GM23338 (cell line): Measurements from ENCODE around the gene SEMA4D. TPM values are rescaled to one million over a fixed set of nuclear protein-coding genes. Genes with fewer than 3 reads are reported as not detected.

ENCODE experiments used
- ATAC-seq: fragments of 200-7000 bp; cut with Tn5 transposase; 3 replicates; pipeline ENCODE4 v1.9.1; 2020
- DNase-seq: peaks from one replicate; pipeline ENCODE4 v3.0.0-alpha.2; 2015; ENCODE audit warnings: low spot score
- H2AFZ ChIP-seq: fragments of 200-600 bp; sonication (generic); 2 replicates; pipeline ENCODE4 v1.8.0; 2016; ENCODE audit warnings: antibody characterized with exemption, mild to moderate bottlenecking, moderate library complexity
- H3F3A ChIP-seq: fragments of 200-600 bp; sonication (generic); replicated peaks from 2 replicates; pipeline ENCODE4 v1.8.0; 2017; ENCODE audit warnings: antibody characterized with exemption, mixed run types, low read depth
- H3K27ac ChIP-seq: fragments of 200-600 bp; sonication (generic); 2 replicates; pipeline ENCODE4 v1.6.1; 2016; ENCODE audit warnings: low read depth
- H3K27me3 ChIP-seq: fragments of 200-600 bp; sonication (generic); 2 replicates; pipeline ENCODE4 v1.8.0; 2016; ENCODE audit warnings: mild to moderate bottlenecking, mixed run types, moderate library complexity; ENCODE audit not compliant: insufficient read depth
- H3K36me3 ChIP-seq: fragments of 200-600 bp; sonication (generic); 2 replicates; pipeline ENCODE4 v1.8.0; 2016; ENCODE audit warnings: mild to moderate bottlenecking; ENCODE audit not compliant: insufficient read depth
- H3K4me1 ChIP-seq: fragments of 200-600 bp; sonication (generic); 2 replicates; pipeline ENCODE4 v1.8.0; 2016; ENCODE audit warnings: mild to moderate bottlenecking, moderate library complexity; ENCODE audit not compliant: insufficient read depth
- H3K4me2 ChIP-seq: fragments of 200-600 bp; sonication (generic); 2 replicates; pipeline ENCODE4 v1.7.1; 2017; ENCODE audit warnings: mixed run types
- H3K4me3 ChIP-seq: fragments of 200-600 bp; sonication (generic); 2 replicates; pipeline ENCODE4 v1.6.1; 2016; ENCODE audit warnings: mixed run types
- H3K79me2 ChIP-seq: fragments of 200-600 bp; sonication (generic); replicated peaks from 2 replicates; pipeline ENCODE4 v1.8.0; 2017; ENCODE audit warnings: mild to moderate bottlenecking; ENCODE audit not compliant: insufficient read depth
- H3K9me2 ChIP-seq: fragments of 200-600 bp; sonication (generic); 2 replicates; pipeline ENCODE4 v1.8.0; 2017; ENCODE audit not compliant: insufficient read depth
- H4K20me1 ChIP-seq: fragments of 200-600 bp; sonication (generic); replicated peaks from 2 replicates; pipeline ENCODE4 v1.8.0; 2017; ENCODE audit warnings: mild to moderate bottlenecking; ENCODE audit not compliant: insufficient read depth
- H3K27ac Mint-ChIP-seq: 2 replicates; pipeline ENCODE4 v1.8.0; 2020; ENCODE audit warnings: inconsistent platforms, mild to moderate bottlenecking, moderate library complexity, mixed read lengths
- H3K27me3 Mint-ChIP-seq: 3 replicates; pipeline ENCODE4 v1.8.0; 2022; ENCODE audit warnings: low read depth, mild to moderate bottlenecking, moderate library complexity, mixed read lengths, inconsistent platforms; ENCODE audit not compliant: insufficient read depth, poor library complexity
- H3K36me3 Mint-ChIP-seq: 3 replicates; pipeline ENCODE4 v1.8.0; 2021; ENCODE audit warnings: low read depth, mild to moderate bottlenecking, inconsistent platforms, moderate library complexity, mixed read lengths
- H3K4me1 Mint-ChIP-seq: 3 replicates; pipeline ENCODE4 v1.8.0; 2020; ENCODE audit warnings: mild to moderate bottlenecking, inconsistent platforms, mixed read lengths
- H3K4me3 Mint-ChIP-seq: 3 replicates; pipeline ENCODE4 v1.8.0; 2021; ENCODE audit warnings: moderate library complexity, mild to moderate bottlenecking, inconsistent platforms, mixed read lengths
- H3K9me3 Mint-ChIP-seq: 3 replicates; pipeline ENCODE4 v1.8.0; 2020; ENCODE audit warnings: moderate library complexity, mild to moderate bottlenecking, inconsistent platforms, mixed read lengths
- NANOG ChIP-seq: IDR thresholded peaks from 2 replicates; pipeline ENCODE4 v1.6.1; 2016; ENCODE audit warnings: antibody characterized with exemption, borderline replicate concordance
- POLR2AphosphoS5 ChIP-seq: IDR thresholded peaks from 2 replicates; pipeline ENCODE4 v1.6.1; 2016; ENCODE audit warnings: antibody characterized with exemption, low read depth
- STAT1 ChIP-seq: IDR thresholded peaks from one replicate; pipeline ENCODE4 v1.6.1; 2016; ENCODE audit warnings: antibody characterized with exemption; ENCODE audit not compliant: unreplicated experiment
- ZNF114 ChIP-seq: fragments of 250-450 bp; sonication (Bioruptor Pico); IDR thresholded peaks from 2 replicates; pipeline ENCODE4 v1.5.0; 2020; ENCODE audit warnings: mild to moderate bottlenecking, moderate library complexity
- polyA plus RNA-seq: library from polyadenylated mRNA; unstranded; fragments of >200 nt; fragmentation: Nextera tagmentation; extraction: Ambion mirVana; gene quantifications from 2 replicates; pipeline ENCODE4 v1.2.1, GENCODE V29; 2016
- total RNA-seq: library from RNA; depleted of rRNA; stranded (reverse); fragments of >200 nt; shearing (Covaris generic); gene quantifications from 2 replicates; pipeline ENCODE4 v1.2.3, GENCODE V29; 2014
- TF ChIP-seq, protein P1 (sequence below): fragments of 250-450 bp; sonication (Bioruptor Pico); IDR thresholded peaks from 2 replicates; pipeline ENCODE4 v1.5.0; 2020; ENCODE audit warnings: mild to moderate bottlenecking, moderate library complexity
- TF ChIP-seq, protein P2 (sequence below), 2 experiments: fragments of 200-600 bp in 1 of 2; sonication (generic) in 1 of 2; conservative IDR thresholded peaks; 2 replicates each; pipeline versions ENCODE4 v1.5.1 to v1.6.1; 2016 to 2017; ENCODE audit warnings: antibody characterized with exemption in 2 of 2, low read depth in 2 of 2, mild to moderate bottlenecking in 2 of 2, moderate library complexity in 1 of 2

SEMA4D gene
- total and polyA plus RNA-seq, 2 experiments from 2014 or later: 19.3 to 63.0 TPM

GRCh38 chr9:89462817-89463683 lies 34.9 kb downstream of the SEMA4D start (continued):
- TF ChIP-seq, protein P1, sequence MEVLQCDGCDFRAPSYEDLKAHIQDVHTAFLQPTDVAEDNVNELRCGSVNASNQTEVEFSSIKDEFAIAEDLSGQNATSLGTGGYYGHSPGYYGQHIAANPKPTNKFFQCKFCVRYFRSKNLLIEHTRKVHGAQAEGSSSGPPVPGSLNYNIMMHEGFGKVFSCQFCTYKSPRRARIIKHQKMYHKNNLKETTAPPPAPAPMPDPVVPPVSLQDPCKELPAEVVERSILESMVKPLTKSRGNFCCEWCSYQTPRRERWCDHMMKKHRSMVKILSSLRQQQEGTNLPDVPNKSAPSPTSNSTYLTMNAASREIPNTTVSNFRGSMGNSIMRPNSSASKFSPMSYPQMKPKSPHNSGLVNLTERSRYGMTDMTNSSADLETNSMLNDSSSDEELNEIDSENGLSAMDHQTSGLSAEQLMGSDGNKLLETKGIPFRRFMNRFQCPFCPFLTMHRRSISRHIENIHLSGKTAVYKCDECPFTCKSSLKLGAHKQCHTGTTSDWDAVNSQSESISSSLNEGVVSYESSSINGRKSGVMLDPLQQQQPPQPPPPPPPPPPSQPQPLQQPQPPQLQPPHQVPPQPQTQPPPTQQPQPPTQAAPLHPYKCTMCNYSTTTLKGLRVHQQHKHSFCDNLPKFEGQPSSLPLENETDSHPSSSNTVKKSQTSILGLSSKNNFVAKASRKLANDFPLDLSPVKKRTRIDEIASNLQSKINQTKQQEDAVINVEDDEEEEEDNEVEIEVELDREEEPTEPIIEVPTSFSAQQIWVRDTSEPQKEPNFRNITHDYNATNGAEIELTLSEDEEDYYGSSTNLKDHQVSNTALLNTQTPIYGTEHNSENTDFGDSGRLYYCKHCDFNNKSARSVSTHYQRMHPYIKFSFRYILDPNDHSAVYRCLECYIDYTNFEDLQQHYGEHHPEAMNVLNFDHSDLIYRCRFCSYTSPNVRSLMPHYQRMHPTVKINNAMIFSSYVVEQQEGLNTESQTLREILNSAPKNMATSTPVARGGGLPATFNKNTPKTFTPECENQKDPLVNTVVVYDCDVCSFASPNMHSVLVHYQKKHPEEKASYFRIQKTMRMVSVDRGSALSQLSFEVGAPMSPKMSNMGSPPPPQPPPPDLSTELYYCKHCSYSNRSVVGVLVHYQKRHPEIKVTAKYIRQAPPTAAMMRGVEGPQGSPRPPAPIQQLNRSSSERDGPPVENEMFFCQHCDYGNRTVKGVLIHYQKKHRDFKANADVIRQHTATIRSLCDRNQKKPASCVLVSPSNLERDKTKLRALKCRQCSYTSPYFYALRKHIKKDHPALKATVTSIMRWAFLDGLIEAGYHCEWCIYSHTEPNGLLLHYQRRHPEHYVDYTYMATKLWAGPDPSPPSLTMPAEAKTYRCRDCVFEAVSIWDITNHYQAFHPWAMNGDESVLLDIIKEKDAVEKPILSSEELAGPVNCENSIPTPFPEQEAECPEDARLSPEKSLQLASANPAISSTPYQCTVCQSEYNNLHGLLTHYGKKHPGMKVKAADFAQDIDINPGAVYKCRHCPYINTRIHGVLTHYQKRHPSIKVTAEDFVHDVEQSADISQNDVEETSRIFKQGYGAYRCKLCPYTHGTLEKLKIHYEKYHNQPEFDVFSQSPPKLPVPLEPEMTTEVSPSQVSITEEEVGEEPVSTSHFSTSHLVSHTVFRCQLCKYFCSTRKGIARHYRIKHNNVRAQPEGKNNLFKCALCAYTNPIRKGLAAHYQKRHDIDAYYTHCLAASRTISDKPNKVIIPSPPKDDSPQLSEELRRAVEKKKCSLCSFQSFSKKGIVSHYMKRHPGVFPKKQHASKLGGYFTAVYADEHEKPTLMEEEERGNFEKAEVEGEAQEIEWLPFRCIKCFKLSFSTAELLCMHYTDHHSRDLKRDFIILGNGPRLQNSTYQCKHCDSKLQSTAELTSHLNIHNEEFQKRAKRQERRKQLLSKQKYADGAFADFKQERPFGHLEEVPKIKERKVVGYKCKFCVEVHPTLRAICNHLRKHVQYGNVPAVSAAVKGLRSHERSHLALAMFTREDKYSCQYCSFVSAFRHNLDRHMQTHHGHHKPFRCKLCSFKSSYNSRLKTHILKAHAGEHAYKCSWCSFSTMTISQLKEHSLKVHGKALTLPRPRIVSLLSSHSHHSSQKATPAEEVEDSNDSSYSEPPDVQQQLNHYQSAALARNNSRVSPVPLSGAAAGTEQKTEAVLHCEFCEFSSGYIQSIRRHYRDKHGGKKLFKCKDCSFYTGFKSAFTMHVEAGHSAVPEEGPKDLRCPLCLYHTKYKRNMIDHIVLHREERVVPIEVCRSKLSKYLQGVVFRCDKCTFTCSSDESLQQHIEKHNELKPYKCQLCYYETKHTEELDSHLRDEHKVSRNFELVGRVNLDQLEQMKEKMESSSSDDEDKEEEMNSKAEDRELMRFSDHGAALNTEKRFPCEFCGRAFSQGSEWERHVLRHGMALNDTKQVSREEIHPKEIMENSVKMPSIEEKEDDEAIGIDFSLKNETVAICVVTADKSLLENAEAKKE (CRISPR knock-in tag): no peak

- Histone ChIP-seq H2AFZ (no peak overlapping the region), H3K79me2 (peaks cover 94% of the 10 kb centered on the region), H3K4me2 (no peak overlapping the region), H3K27me3 (no peaks in the 10 kb centered on the region), H3K9me2 (peaks cover 5% of the 10 kb centered on the region; the same call in 1 of the 2 replicates), H3K4me3 (no peak overlapping the region), H3K36me3 (no peaks in the 10 kb centered on the region), H3F3A (peaks cover 15% of the 10 kb centered on the region), H4K20me1 (peaks cover 15% of the 10 kb centered on the region; the same call in 1 of the 2 replicates), H3K4me1 (peaks cover 59% of the 10 kb centered on the region), H3K27ac (peak overlapping the region; percentile 77)
- peaks cover 4% of the 10 kb centered on the region; the same call in 2 of the 3 replicates for H3K9me3 Mint-ChIP-seq
- peaks cover 15% of the 10 kb centered on the region for H3K27me3 Mint-ChIP-seq
- peaks cover 12% of the 10 kb centered on the region; the same call in 2 of the 3 replicates for H3K36me3 Mint-ChIP-seq
- no peak overlapping the region; the same call in 2 of the 3 replicates for H3K4me3 Mint-ChIP-seq
- ATAC-seq: no peak
- no peak for DNase-seq
- no peak overlapping the region for H3K27ac Mint-ChIP-seq
- peaks cover 71% of the 10 kb centered on the region for H3K4me1 Mint-ChIP-seq
- no peak for TF ChIP-seq NANOG
- TF ChIP-seq STAT1: no peak
- no peak for TF ChIP-seq ZNF114 (CRISPR knock-in tag)
- TF ChIP-seq, protein P2, sequence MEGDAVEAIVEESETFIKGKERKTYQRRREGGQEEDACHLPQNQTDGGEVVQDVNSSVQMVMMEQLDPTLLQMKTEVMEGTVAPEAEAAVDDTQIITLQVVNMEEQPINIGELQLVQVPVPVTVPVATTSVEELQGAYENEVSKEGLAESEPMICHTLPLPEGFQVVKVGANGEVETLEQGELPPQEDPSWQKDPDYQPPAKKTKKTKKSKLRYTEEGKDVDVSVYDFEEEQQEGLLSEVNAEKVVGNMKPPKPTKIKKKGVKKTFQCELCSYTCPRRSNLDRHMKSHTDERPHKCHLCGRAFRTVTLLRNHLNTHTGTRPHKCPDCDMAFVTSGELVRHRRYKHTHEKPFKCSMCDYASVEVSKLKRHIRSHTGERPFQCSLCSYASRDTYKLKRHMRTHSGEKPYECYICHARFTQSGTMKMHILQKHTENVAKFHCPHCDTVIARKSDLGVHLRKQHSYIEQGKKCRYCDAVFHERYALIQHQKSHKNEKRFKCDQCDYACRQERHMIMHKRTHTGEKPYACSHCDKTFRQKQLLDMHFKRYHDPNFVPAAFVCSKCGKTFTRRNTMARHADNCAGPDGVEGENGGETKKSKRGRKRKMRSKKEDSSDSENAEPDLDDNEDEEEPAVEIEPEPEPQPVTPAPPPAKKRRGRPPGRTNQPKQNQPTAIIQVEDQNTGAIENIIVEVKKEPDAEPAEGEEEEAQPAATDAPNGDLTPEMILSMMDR (conservative IDR thresholded peaks at IDR 0.05; ENCODE audit: low read depth in 2 of 2): no peak
- no peak for TF ChIP-seq POLR2AphosphoS5
- TF ChIP-seq, protein P1 (CRISPR knock-in tag): no peak
Observed at GRCh38 chr9:89462199-89462598, 35.7 kb downstream of the SEMA4D start.
